ENCODE data around the gene FBRSL1.

The FBRSL1 gene

GRCh38 chr12:132451172-132451835 is 38.6 kb upstream of the FBRSL1 start:
- TF ChIP-seq CTCF (conservative IDR thresholded peaks at IDR 0.05), result no peak
- no peak overlapping the region for H3K27ac ChIP-seq

- H3K27ac ChIP-seq, result no peak overlapping the region
- TF ChIP-seq CTCF (conservative IDR thresholded peaks at IDR 0.05), result no peak
Measured at GRCh38 chr12:132451836-132452195, 38.1 kb upstream of the FBRSL1 start.

GRCh38 chr12:132452596-132453350 is 37.2 kb upstream of the FBRSL1 start:
- no peak overlapping the region for H3K27ac ChIP-seq
- TF ChIP-seq CTCF (conservative IDR thresholded peaks at IDR 0.05), result no peak

GRCh38 chr12:132453361-132454192 is 36.4 kb upstream of the FBRSL1 start:
- no peak overlapping the region for H3K27ac ChIP-seq
- TF ChIP-seq CTCF (conservative IDR thresholded peaks at IDR 0.05), result no peak

- no peak for TF ChIP-seq CTCF (conservative IDR thresholded peaks at IDR 0.05)
- H3K27ac ChIP-seq, result no peak overlapping the region
Measured at GRCh38 chr12:132454193-132454932, 35.6 kb upstream of the FBRSL1 start.

- no peak for TF ChIP-seq CTCF (conservative IDR thresholded peaks at IDR 0.05)
- no peak overlapping the region for H3K27ac ChIP-seq
Measured at GRCh38 chr12:132454933-132455418, 35.0 kb upstream of the FBRSL1 start.
